Measurements from ENCODE around the gene TMOD3.
"Not testable (repeated sequence)": the region's sequence is repeated elsewhere in the genome, so short reads cannot be mapped to it uniquely, and the experiment has no call there.

The TMOD3 gene

GRCh38 chr15:51829376-51830275 is at the start of gene TMOD3:
Gene TMOD3 (plus strand): TSS chr15:51829653. CDS start chr15:51862885, 33,232 bp downstream.
- DNase-seq, result peak; percentile 87

- DNase-seq, result no peak
Observed at GRCh38 chr15:51780636-51781035, 48.8 kb upstream of the TMOD3 start.

GRCh38 chr15:51781506-51781905 is 47.9 kb upstream of the TMOD3 start:
- DNase-seq, result no peak

DNA sequence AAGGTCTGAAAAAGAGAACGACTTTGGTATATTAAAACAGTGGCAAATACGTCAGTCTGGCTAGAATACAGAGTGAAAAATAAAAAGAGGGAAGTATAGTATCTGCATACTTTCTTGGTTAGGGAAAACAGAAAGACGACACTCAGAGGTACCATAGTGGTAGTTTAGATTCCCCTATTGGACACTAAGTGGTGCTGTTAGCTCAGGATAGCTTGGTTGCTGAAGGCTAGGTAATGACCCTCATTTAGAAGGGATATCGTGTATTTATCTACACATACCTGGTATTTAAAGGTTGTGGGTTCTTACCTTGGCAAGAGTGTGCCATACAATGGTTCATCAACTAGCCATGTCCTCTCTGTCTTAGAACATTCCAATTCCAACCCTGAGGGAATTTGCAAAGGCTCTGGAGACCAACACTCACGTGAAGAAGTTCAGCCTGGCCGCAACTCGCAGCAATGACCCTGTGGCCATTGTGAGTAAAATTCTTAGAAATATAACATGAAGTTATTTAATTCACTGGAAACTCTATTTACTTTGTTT is 47.0 kb upstream of the TMOD3 start:
- no peak for DNase-seq

- no peak for DNase-seq
Observed at GRCh38 chr15:51783967-51784366, 45.5 kb upstream of the TMOD3 start.

DNA sequence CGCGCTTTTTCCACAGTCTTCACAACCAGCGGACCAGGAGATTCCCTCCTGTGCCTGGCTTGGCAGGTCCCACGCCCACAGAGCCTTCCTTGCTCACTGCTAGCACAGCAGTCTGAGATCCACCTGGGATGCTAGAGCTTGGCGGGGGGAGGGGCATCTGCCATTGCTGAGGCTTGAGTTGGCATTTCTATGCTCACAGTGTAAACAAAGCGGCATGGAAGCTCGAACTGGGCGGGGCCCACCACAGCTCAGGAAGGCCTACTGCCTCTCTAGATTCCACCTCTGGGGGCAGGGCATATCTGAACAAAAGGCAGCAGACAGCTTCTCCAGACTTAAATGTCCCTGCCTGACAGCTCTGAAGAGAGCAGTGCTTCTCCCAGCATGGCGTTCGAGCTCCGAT is 42.3 kb upstream of the TMOD3 start:
- not testable (repeated sequence) for DNase-seq

DNA sequence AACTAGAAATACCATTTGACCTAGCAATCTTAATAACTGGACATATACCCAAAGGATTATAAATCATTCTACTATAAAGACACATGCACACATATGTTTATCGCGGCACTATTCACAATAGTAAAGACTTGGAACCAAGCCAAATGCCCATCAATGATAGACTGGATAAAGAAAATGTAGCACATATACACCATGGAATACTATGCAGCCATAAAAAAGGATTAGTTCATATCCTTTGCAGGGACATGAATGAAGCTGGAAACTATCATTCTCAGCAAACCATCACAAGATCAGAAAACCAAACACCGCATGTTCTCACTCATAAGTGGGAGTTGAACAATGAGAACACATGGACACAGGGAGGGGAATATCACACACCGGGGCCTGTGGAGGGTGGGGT is 37.0 kb upstream of the TMOD3 start:
- DNase-seq, result not testable (repeated sequence)

DNA sequence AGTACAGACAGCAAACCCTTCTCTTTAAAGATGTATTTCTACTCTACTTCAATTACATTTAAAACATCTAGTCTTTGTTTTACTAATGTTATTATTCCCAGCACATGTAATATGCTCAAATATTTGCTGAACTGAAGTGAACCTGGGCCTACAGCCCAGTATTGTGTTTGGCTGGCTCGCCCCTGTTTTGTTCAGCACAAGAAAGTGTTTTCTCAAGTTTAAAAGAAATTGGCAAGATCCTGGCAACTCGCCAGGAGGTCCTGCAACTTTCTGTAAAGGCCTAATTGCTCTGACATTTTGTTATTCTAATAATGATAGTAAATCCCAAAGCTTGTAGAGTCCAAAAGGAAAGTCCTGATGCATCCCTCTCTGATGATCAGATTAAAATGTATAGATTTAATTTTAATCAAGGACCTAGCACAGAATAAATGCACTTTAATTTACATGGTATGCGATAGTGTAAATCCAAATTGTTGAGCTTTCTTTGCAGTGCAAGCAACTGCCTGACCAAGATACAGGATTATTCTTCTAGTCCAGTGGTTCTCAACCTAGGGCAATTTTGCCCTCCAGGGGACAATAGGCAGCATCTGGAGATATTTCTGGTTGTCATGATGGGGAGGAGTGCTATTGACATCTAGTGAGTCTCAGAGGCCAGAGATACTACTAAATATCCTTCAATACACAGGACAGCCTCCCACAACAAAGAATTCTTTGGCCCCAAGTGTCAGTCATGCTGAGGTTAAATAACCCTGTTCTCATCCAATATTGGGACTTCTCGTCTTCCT is 35.7 kb upstream of the TMOD3 start:
- no peak for DNase-seq

DNA sequence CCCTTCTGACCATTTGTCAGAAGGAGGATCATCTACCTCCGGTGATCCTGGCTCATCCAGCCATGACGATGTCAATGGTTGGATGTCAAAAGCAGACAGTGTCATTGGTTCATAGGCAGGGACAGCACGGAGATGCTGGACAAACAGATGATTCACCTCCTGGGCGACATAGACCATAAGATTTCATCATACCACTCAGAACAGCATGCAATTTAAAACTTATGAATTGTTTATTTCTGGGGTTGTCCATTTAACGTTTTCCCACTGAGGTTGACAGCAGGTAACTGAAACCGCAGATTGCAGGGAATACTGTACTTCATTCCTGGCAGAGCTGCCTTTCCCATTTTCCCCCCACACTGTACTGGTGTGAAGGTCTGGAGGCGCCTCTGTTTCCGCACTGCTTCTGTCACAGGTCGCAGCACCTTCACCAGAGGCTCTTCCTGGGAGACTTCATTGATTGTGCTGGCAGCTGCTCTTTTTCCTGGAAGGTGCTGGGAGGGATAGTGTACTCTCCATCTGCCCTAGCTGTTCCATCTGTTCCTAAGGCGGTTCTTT is 32.5 kb upstream of the TMOD3 start:
- no peak for DNase-seq

- peak; percentile 26 for DNase-seq
Observed at GRCh38 chr15:51798281-51798680, 31.2 kb upstream of the TMOD3 start.

DNA sequence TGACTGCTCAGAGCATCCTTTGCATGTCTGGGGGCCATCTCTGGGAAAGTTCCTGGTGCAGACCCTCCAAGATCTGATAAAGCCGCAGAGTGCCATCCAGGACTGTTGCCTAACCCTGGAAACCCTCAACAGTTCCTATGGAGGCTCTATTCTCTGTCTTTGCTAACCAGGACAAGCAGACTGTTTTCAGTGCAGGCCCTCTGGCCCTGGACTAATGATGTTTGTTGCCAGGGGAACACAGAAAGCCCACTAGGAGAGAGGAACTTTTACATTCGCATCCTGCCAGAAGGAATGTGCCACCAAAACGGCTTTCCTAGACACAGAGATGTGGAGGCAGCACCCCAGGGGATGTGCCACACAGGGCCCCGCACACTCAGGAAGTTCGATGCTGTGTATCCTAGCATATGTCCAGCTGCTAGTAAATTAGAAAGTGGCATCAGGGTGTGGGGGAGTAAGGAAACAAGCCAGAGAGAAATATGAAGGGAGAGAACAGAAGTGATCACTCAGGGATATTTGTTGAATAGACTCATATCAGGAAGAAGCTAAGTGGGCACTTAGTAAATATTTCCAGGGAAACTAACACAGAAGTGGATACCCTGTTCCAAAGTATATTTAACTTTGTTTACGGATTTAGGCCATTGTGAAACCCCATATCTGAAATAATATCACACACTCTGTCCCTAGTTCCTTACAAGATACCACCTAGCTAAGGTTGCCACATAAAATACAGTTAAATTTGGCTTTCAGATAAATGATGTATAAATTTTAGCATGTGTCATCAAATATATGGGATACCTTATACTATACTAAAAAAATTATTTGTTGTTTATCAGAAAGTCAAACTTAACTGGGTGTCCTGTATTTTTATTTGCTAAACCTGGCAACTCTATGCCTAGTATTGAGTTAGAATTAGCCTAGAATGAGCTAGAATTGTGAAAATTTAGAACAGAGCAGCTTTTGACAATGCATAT is 29.9 kb upstream of the TMOD3 start:
- DNase-seq, result no peak

- no peak for DNase-seq
Observed at GRCh38 chr15:51801391-51801835, 28.0 kb upstream of the TMOD3 start.

DNA sequence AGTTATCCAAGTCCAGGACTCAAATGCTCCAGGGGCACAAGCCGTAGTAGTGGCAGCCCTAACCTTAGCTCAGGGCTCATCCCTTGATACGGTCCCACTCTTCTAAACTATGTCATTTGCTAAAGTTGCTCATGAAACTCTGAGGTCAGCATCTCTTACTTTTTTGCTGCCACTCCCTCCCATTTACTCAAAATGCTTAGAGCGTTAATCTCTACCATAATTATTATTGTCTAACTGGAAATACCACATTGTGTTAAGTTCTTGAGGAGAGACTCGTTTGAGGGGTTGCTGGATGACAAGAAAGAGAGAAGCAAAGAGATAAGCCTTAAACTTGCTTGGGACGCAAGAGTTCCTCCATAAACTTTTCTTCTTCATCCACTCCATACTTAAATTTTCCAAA is 26.9 kb upstream of the TMOD3 start:
- no peak for DNase-seq

GRCh38 chr15:51803965-51804364 is 25.5 kb upstream of the TMOD3 start:
- no peak for DNase-seq

GRCh38 chr15:51806123-51806522 is 23.3 kb upstream of the TMOD3 start:
- no peak for DNase-seq

- DNase-seq, result no peak
Observed at GRCh38 chr15:51809457-51809856, 20.0 kb upstream of the TMOD3 start.

- no peak for DNase-seq
Observed at GRCh38 chr15:51812598-51812997, 16.9 kb upstream of the TMOD3 start.

DNA sequence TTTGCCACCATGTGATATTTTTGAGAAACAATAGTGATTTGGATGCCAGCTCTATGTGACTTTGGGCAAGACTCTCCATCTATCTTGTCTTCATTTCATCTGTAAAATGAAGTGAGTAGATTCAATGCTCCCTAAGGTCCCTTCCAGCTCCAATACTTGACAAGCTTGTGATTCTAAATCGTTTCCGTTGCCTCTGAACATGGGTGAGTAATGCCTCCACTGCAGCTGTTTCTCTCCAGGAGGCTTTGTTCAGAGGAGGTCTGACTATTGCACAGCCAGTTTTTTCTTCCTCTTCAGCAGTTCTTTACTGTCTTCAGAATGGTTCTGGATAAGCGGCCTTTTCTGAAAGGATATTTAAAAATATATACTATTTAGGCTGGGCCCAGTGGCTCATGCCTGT is 14.8 kb upstream of the TMOD3 start:
- no peak for DNase-seq

GRCh38 chr15:51816611-51817010 is 12.8 kb upstream of the TMOD3 start:
- no peak for DNase-seq

- DNase-seq, result peak; percentile 28
Observed at GRCh38 chr15:51818150-51818549, 11.3 kb upstream of the TMOD3 start.

DNA sequence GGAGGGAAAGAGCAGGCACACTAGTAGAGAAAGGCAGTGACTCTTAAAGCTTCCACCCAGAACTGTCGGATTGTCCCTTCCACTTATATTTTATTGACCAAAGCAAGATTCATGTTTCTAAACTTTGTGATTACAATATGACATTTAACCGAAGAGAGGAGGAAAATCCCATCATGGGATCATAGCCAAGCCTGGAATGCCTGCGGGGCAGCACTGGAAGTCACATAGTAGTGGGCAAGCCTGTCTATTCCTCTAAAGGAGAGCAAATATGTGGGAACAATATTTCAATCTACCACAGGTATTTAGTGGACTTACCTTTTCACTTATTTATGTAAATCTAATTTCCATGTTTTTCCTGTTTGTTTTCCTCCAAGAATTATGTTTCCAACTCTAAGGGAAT is 3.8 kb upstream of the TMOD3 start:
- DNase-seq, result no peak
